Activated CD4-positive, alpha-beta T cell treated with anti-CD3 and anti-CD28 coated beads, Interleukin-2, amount 10 ng/mL, durations not matched to agents 24 days and 14 days (primary cell): ENCODE data around the gene RPTOR. TPM values are rescaled to one million over a fixed set of nuclear protein-coding genes. Genes with fewer than 3 reads are reported as not detected.

Source experiments
- DNase-seq: peaks from one replicate; pipeline ENCODE4 v3.0.0; 2022
- H3K27ac Mint-ChIP-seq: one replicate; pipeline ENCODE4 v1.8.0; 2022; ENCODE audit warnings: mild to moderate bottlenecking, mixed read lengths
- H3K27me3 Mint-ChIP-seq: one replicate; pipeline ENCODE4 v1.8.0; 2022; ENCODE audit warnings: mixed read lengths
- H3K36me3 Mint-ChIP-seq: one replicate; pipeline ENCODE4 v1.8.0; 2022; ENCODE audit warnings: low read depth, mild to moderate bottlenecking, mixed read lengths
- H3K4me1 Mint-ChIP-seq: one replicate; pipeline ENCODE4 v1.8.0; 2021; ENCODE audit warnings: mixed read lengths
- H3K4me3 Mint-ChIP-seq: one replicate; pipeline ENCODE4 v1.8.0; 2022; ENCODE audit warnings: mild to moderate bottlenecking, moderate library complexity, mixed read lengths
- H3K9me3 Mint-ChIP-seq: one replicate; pipeline ENCODE4 v1.8.0; 2021; ENCODE audit warnings: mixed read lengths
- intact Hi-C: fragments of 100-400 bp; cut with micrococcal nuclease; formaldehyde crosslinking; loops from one replicate; pipeline ENCODE4 v1.15.1; 2023
- total RNA-seq: library from RNA; stranded (reverse); gene quantifications from 2 replicates; pipeline ENCODE4 v1.2.3, GENCODE V29; 2022

Gene RPTOR
- total RNA-seq, 1 donor from 2014 or later: 67.2 TPM

- Mint-ChIP-seq H3K4me1 (peaks cover 1% of the 10 kb centered on the region), H3K9me3 (no peaks in the 10 kb centered on the region), H3K36me3 (no peaks in the 10 kb centered on the region), H3K27me3 (peaks cover 12% of the 10 kb centered on the region), H3K4me3 (no peak overlapping the region), H3K27ac (no peak overlapping the region)
- intact Hi-C loops: no loop called here
- DNase-seq: no peak
Observed at GRCh38 chr17:80507965-80508364, 36.7 kb upstream of the RPTOR start.

- intact Hi-C loops: no loop called here
Observed at GRCh38 chr17:80509311-80509710, 35.3 kb upstream of the RPTOR start.

GRCh38 chr17:80510132-80510531, 34.5 kb upstream of the RPTOR start:
- H3K4me3 Mint-ChIP-seq: no peak overlapping the region
- no peaks in the 10 kb centered on the region for H3K9me3 Mint-ChIP-seq
- DNase-seq: no peak
- H3K36me3 Mint-ChIP-seq: no peaks in the 10 kb centered on the region
- H3K27ac Mint-ChIP-seq: no peak overlapping the region
- intact Hi-C loops: no loop called here
- H3K27me3 Mint-ChIP-seq: peaks cover 2% of the 10 kb centered on the region
- H3K4me1 Mint-ChIP-seq: peaks cover 1% of the 10 kb centered on the region

More at GRCh38 chr17:80509311-80509710, 35.3 kb upstream of the RPTOR start:
- Mint-ChIP-seq H3K27ac (no peak overlapping the region), H3K9me3 (no peaks in the 10 kb centered on the region), H3K4me1 (peaks cover 1% of the 10 kb centered on the region), H3K36me3 (no peaks in the 10 kb centered on the region), H3K4me3 (no peak overlapping the region), H3K27me3 (peaks cover 5% of the 10 kb centered on the region)
- DNase-seq: no peak

GRCh38 chr17:80510772-80511171, 33.9 kb upstream of the RPTOR start:
- Mint-ChIP-seq H3K36me3 (no peaks in the 10 kb centered on the region), H3K9me3 (no peaks in the 10 kb centered on the region), H3K4me1 (peaks cover 1% of the 10 kb centered on the region), H3K27ac (no peak overlapping the region), H3K4me3 (no peak overlapping the region), H3K27me3 (no peaks in the 10 kb centered on the region)
- intact Hi-C loops: no loop called here
- DNase-seq: no peak

GRCh38 chr17:80511222-80512180, 33.1 kb upstream of the RPTOR start:
- H3K4me1 Mint-ChIP-seq: peaks cover 1% of the 10 kb centered on the region
- intact Hi-C loops: no loop called here
- no peak overlapping the region for H3K27ac Mint-ChIP-seq
- H3K4me3 Mint-ChIP-seq: no peak overlapping the region
- no peaks in the 10 kb centered on the region for H3K9me3 Mint-ChIP-seq
- DNase-seq: no peak
- H3K36me3 Mint-ChIP-seq: no peaks in the 10 kb centered on the region
- no peaks in the 10 kb centered on the region for H3K27me3 Mint-ChIP-seq

GRCh38 chr17:80512233-80512632, 32.4 kb upstream of the RPTOR start:
- Mint-ChIP-seq H3K9me3 (no peaks in the 10 kb centered on the region), H3K27me3 (no peaks in the 10 kb centered on the region), H3K27ac (no peak overlapping the region), H3K4me3 (no peak overlapping the region), H3K36me3 (no peaks in the 10 kb centered on the region), H3K4me1 (peaks cover 1% of the 10 kb centered on the region)
- intact Hi-C loops: no loop called here
- no peak for DNase-seq

- no peak for DNase-seq
- Mint-ChIP-seq H3K27me3 (no peaks in the 10 kb centered on the region), H3K36me3 (no peaks in the 10 kb centered on the region), H3K9me3 (no peaks in the 10 kb centered on the region), H3K4me1 (no peaks in the 10 kb centered on the region), H3K27ac (no peak overlapping the region), H3K4me3 (no peak overlapping the region)
- intact Hi-C loops: no loop called here
Observed at GRCh38 chr17:80513201-80513600, 31.4 kb upstream of the RPTOR start.

GRCh38 chr17:80513892-80514291, 30.7 kb upstream of the RPTOR start:
- no peak overlapping the region for H3K4me3 Mint-ChIP-seq
- intact Hi-C loops: no loop called here
- H3K27ac Mint-ChIP-seq: no peak overlapping the region
- H3K4me1 Mint-ChIP-seq: no peaks in the 10 kb centered on the region
- H3K9me3 Mint-ChIP-seq: no peaks in the 10 kb centered on the region
- H3K27me3 Mint-ChIP-seq: no peaks in the 10 kb centered on the region
- H3K36me3 Mint-ChIP-seq: no peaks in the 10 kb centered on the region
- no peak for DNase-seq

GRCh38 chr17:80516171-80516932, 28.3 kb upstream of the RPTOR start:
- Mint-ChIP-seq H3K27me3 (no peaks in the 10 kb centered on the region), H3K4me1 (no peaks in the 10 kb centered on the region), H3K27ac (no peak overlapping the region), H3K36me3 (no peaks in the 10 kb centered on the region), H3K9me3 (no peaks in the 10 kb centered on the region), H3K4me3 (no peak overlapping the region)
- no peak for DNase-seq
- intact Hi-C loops: no loop called here

- Mint-ChIP-seq H3K36me3 (no peaks in the 10 kb centered on the region), H3K27me3 (no peaks in the 10 kb centered on the region), H3K9me3 (no peaks in the 10 kb centered on the region), H3K4me3 (no peak overlapping the region), H3K27ac (no peak overlapping the region), H3K4me1 (no peaks in the 10 kb centered on the region)
- DNase-seq: no peak
- intact Hi-C loops: no loop called here
Observed at GRCh38 chr17:80517641-80518040, 27.0 kb upstream of the RPTOR start.

- Mint-ChIP-seq H3K36me3 (no peaks in the 10 kb centered on the region), H3K27ac (no peak overlapping the region), H3K4me1 (no peaks in the 10 kb centered on the region), H3K27me3 (no peaks in the 10 kb centered on the region), H3K4me3 (no peak overlapping the region), H3K9me3 (no peaks in the 10 kb centered on the region)
- intact Hi-C loops: no loop called here
- no peak for DNase-seq
Observed at GRCh38 chr17:80518392-80518791, 26.2 kb upstream of the RPTOR start.

- no peaks in the 10 kb centered on the region for H3K9me3 Mint-ChIP-seq
Observed at GRCh38 chr17:80519091-80519781, 25.4 kb upstream of the RPTOR start.

GRCh38 chr17:80520810-80521455, 23.7 kb upstream of the RPTOR start:
- H3K27ac Mint-ChIP-seq: no peak overlapping the region
- no peak for DNase-seq
- H3K9me3 Mint-ChIP-seq: no peaks in the 10 kb centered on the region
- intact Hi-C loops: no loop called here
- no peaks in the 10 kb centered on the region for H3K4me1 Mint-ChIP-seq
- peaks cover 6% of the 10 kb centered on the region for H3K27me3 Mint-ChIP-seq
- no peaks in the 10 kb centered on the region for H3K36me3 Mint-ChIP-seq
- no peak overlapping the region for H3K4me3 Mint-ChIP-seq

More at GRCh38 chr17:80519091-80519781, 25.4 kb upstream of the RPTOR start:
- intact Hi-C loops: no loop called here
- no peak for DNase-seq
- no peaks in the 10 kb centered on the region for H3K4me1 Mint-ChIP-seq
- H3K36me3 Mint-ChIP-seq: no peaks in the 10 kb centered on the region
- no peaks in the 10 kb centered on the region for H3K27me3 Mint-ChIP-seq
- H3K27ac Mint-ChIP-seq: no peak overlapping the region
- H3K4me3 Mint-ChIP-seq: no peak overlapping the region
